ENCODE measurements around the gene SHKBP1.

The SHKBP1 gene

GRCh38 chr19:40614622-40615411 is 38.1 kb downstream of the SHKBP1 start:
- Histone ChIP-seq H3K79me2 (ENCODE audit: insufficient read depth, low read length) (no peaks in the 10 kb centered on the region), H4K20me1 (ENCODE audit: insufficient read depth, low read length, poor library complexity, severe bottlenecking) (peaks cover 12% of the 10 kb centered on the region), H3K4me3 (ENCODE audit: low read length, poor library complexity, severe bottlenecking) (peak overlapping the region; percentile 80), H3K9me3 (ENCODE audit: insufficient read depth, low read depth, low read length) (no peaks in the 10 kb centered on the region), H3K4me2 (ENCODE audit: low read depth, low read length, poor library complexity, severe bottlenecking) (peak overlapping the region; percentile 100), H3K9me2 (replicated peaks; ENCODE audit: low read depth, low read length) (no peaks in the 10 kb centered on the region), H2AFZ (ENCODE audit: low read length) (peak overlapping the region; percentile 86; the same call in 1 of the 2 replicates), H3K9ac (ENCODE audit: low read depth, low read length, poor library complexity, severe bottlenecking) (peak overlapping the region; percentile 78), H3K36me3 (ENCODE audit: insufficient read depth, low read length) (peaks cover 7% of the 10 kb centered on the region; the same call in 1 of the 2 replicates), H3K27me3 (ENCODE audit: insufficient read depth, low read length, poor library complexity, severe bottlenecking) (no peaks in the 10 kb centered on the region), H3F3A (ENCODE audit: low read depth) (no peaks in the 10 kb centered on the region), H3K4me1 (ENCODE audit: insufficient read depth, low read length, poor library complexity, severe bottlenecking) (peaks cover 12% of the 10 kb centered on the region)
- TF ChIP-seq EZH2phosphoT487 (IDR thresholded peaks at IDR 0.05; ENCODE audit: borderline replicate concordance) = no peak
- TF ChIP-seq CTCF (conservative IDR thresholded peaks at IDR 0.05; ENCODE audit: low read length) = no peak

- H3K79me2 ChIP-seq (ENCODE audit: insufficient read depth, low read length) = no peaks in the 10 kb centered on the region
- TF ChIP-seq CTCF (conservative IDR thresholded peaks at IDR 0.05; ENCODE audit: low read length) (no peak), EZH2phosphoT487 (IDR thresholded peaks at IDR 0.05; ENCODE audit: borderline replicate concordance) (no peak)
- H3K9ac ChIP-seq (ENCODE audit: low read depth, low read length, poor library complexity, severe bottlenecking) = no peak overlapping the region
- H3K4me1 ChIP-seq (ENCODE audit: insufficient read depth, low read length, poor library complexity, severe bottlenecking) = peaks cover 12% of the 10 kb centered on the region
- H2AFZ ChIP-seq (ENCODE audit: low read length) = no peak overlapping the region
- H3K4me2 ChIP-seq (ENCODE audit: low read depth, low read length, poor library complexity, severe bottlenecking) = no peak overlapping the region
- no peaks in the 10 kb centered on the region for H3K27me3 ChIP-seq (ENCODE audit: insufficient read depth, low read length, poor library complexity, severe bottlenecking)
- no peak overlapping the region for H3K4me3 ChIP-seq (ENCODE audit: low read length, poor library complexity, severe bottlenecking)
- H3K9me3 ChIP-seq (ENCODE audit: insufficient read depth, low read depth, low read length) = no peaks in the 10 kb centered on the region
- no peaks in the 10 kb centered on the region for H3F3A ChIP-seq (ENCODE audit: low read depth)
- H3K36me3 ChIP-seq (ENCODE audit: insufficient read depth, low read length) = peaks cover 8% of the 10 kb centered on the region; the same call in 1 of the 2 replicates
- H3K9me2 ChIP-seq (replicated peaks; ENCODE audit: low read depth, low read length) = no peaks in the 10 kb centered on the region
- peaks cover 12% of the 10 kb centered on the region for H4K20me1 ChIP-seq (ENCODE audit: insufficient read depth, low read length, poor library complexity, severe bottlenecking)
Measured at GRCh38 chr19:40616178-40616577, 39.5 kb downstream of the SHKBP1 start.

- Histone ChIP-seq H3K4me3 (ENCODE audit: low read length, poor library complexity, severe bottlenecking) (no peak overlapping the region), H3K9ac (ENCODE audit: low read depth, low read length, poor library complexity, severe bottlenecking) (no peak overlapping the region), H4K20me1 (ENCODE audit: insufficient read depth, low read length, poor library complexity, severe bottlenecking) (peaks cover 12% of the 10 kb centered on the region), H3K79me2 (ENCODE audit: insufficient read depth, low read length) (no peaks in the 10 kb centered on the region), H3K4me2 (ENCODE audit: low read depth, low read length, poor library complexity, severe bottlenecking) (no peak overlapping the region), H3K27me3 (ENCODE audit: insufficient read depth, low read length, poor library complexity, severe bottlenecking) (no peaks in the 10 kb centered on the region), H2AFZ (ENCODE audit: low read length) (no peak overlapping the region), H3K36me3 (ENCODE audit: insufficient read depth, low read length) (peaks cover 8% of the 10 kb centered on the region; the same call in 1 of the 2 replicates), H3F3A (ENCODE audit: low read depth) (no peaks in the 10 kb centered on the region), H3K4me1 (ENCODE audit: insufficient read depth, low read length, poor library complexity, severe bottlenecking) (peaks cover 12% of the 10 kb centered on the region), H3K9me2 (replicated peaks; ENCODE audit: low read depth, low read length) (no peaks in the 10 kb centered on the region), H3K9me3 (ENCODE audit: insufficient read depth, low read depth, low read length) (no peaks in the 10 kb centered on the region)
- TF ChIP-seq EZH2phosphoT487 (IDR thresholded peaks at IDR 0.05; ENCODE audit: borderline replicate concordance) (no peak), CTCF (conservative IDR thresholded peaks at IDR 0.05; ENCODE audit: low read length) (no peak)
Measured at GRCh38 chr19:40616941-40617340, 40.3 kb downstream of the SHKBP1 start.
